ENCODE results near the gene ARHGAP25.

ARHGAP25 gene

GRCh38 chr2:68768461-68768860, 33.9 kb downstream of the ARHGAP25 start:
- DNase-seq = no peak

- DNase-seq = no peak
These were observed 34.3 kb downstream of the ARHGAP25 start for GRCh38 chr2:68768951-68769350.

GRCh38 chr2:68769586-68770270, 35.1 kb downstream of the ARHGAP25 start:
- DNase-seq = no peak

- DNase-seq = peak; percentile 58
These were observed 35.9 kb downstream of the ARHGAP25 start for GRCh38 chr2:68770271-68771111.

GRCh38 chr2:68771211-68771751, 36.7 kb downstream of the ARHGAP25 start:
- DNase-seq = no peak

GRCh38 chr2:68772109-68772508, 37.5 kb downstream of the ARHGAP25 start:
- no peak for DNase-seq

GRCh38 chr2:68774569-68775271, 40.1 kb downstream of the ARHGAP25 start:
- peak; percentile 92 for DNase-seq

GRCh38 chr2:68775272-68775842, 40.7 kb downstream of the ARHGAP25 start:
- DNase-seq = no peak

GRCh38 chr2:68776124-68776523, 41.5 kb downstream of the ARHGAP25 start:
- no peak for DNase-seq

- DNase-seq = no peak
These were observed 45.0 kb downstream of the ARHGAP25 start for GRCh38 chr2:68779595-68779994.

- peak; percentile 79 for DNase-seq
These were observed 49.6 kb downstream of the ARHGAP25 start for GRCh38 chr2:68784188-68784587.

- peak; percentile 58 for DNase-seq
These were observed 50.3 kb downstream of the ARHGAP25 start for GRCh38 chr2:68784915-68785314.

GRCh38 chr2:68787356-68787755, 52.7 kb downstream of the ARHGAP25 start:
- DNase-seq = no peak

- no peak for DNase-seq
These were observed 55.0 kb downstream of the ARHGAP25 start for GRCh38 chr2:68789603-68790002.

- no peak for DNase-seq
These were observed 56.0 kb downstream of the ARHGAP25 start for GRCh38 chr2:68790600-68790999.

GRCh38 chr2:68791914-68792313, 57.3 kb downstream of the ARHGAP25 start:
- no peak for DNase-seq

- no peak for DNase-seq
These were observed 58.1 kb downstream of the ARHGAP25 start for GRCh38 chr2:68792751-68793150.

- peak; percentile 85 for DNase-seq
These were observed 61.8 kb downstream of the ARHGAP25 start for GRCh38 chr2:68796295-68796905.

- peak; percentile 85 for DNase-seq
These were observed 64.0 kb downstream of the ARHGAP25 start for GRCh38 chr2:68798569-68798968.

- DNase-seq = no peak
These were observed 64.8 kb downstream of the ARHGAP25 start for GRCh38 chr2:68799140-68800026.

- DNase-seq = no peak
These were observed 65.4 kb downstream of the ARHGAP25 start for GRCh38 chr2:68800027-68800401.

Measured in suppressor macrophage treated with lipopolysaccharide for 4 hours (primary cell).